Ecto neural progenitor cell (in vitro differentiated cells): Measurements from ENCODE around the gene GANAB.
"Not testable (repeated sequence)": the region's sequence is repeated elsewhere in the genome, so short reads cannot be mapped to it uniquely, and the experiment has no call there.

Experiments used
- DNase-seq: peaks from one replicate; pipeline ENCODE4 v3.0.0-alpha.2; 2018; ENCODE audit warnings: low spot score

Gene GANAB

DNA sequence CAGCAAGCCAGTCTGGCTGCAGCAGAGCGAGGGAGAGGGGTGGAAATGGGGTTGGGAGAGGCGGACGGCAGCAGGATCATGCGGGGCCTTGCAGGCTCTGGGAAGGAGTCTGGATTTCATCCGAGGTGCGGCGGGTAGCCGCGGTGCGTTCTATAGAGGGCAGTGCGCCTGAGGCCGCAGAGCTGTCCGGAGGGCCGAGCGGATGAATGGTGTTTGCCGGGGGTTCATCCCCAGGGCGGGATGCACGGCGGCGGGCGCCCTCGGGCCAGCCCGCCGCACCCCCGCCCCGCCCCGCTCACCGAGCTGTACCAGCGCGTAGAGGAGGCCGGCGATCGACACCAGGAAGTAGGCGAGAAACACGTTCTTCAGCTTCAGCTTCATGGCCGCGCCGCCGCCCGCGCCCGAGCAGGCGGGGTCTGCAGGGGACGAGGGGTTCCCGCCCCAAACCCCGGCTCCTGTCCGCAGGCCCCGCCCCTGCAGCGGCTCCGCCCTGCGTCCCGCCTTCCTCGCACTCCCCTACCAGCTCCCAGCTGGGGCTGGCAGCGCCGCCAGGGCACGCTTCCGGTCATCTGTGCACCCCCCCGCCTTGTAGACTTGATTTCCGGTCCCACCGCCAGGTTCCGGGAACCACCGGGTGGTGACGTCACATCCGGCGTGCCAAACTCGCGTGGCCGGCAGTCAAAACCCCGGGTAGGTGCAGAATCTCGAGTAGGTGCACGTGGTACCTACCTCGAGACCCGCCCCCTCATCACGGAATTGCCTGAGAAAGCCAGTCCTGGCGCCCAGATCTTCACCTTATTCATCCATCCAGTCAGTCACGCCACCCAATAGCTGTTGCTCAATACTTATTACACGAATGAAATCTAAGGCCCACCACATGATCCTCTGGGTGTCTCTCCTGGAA lies 24.6 kb downstream of the GANAB start, which contains the start of gene B3GAT3:
Gene B3GAT3 (minus strand): TSS at position 420 of the 904 bp plus-strand sequence. CDS start 39 bp downstream, at position 381.
- DNase-seq, result peak; percentile 98

DNA sequence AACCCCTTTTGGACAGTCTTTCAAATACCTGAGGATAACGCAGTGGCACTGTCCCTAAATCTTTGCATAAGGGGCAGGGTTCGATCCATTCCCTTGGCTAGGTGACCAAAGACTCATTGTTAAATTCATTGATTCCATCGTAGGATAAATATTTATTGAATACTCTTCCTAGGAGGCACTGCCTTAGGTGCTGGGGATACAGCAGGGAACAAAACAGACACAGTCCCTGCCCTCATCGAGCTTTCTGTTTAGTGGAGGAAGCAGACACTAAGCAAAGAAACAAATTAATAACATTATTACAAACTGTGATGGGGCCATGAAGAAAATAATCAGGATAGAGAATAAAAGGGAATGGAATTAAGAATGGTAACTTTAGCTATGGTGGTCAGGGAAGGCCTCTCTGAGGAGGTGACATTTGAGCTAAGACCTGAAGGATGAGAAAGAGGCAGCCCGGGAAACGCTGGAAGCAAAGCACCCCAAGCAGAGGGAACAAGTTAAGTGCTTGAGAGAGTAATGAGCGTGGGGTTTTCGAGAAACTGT lies 25.3 kb downstream of the GANAB start:
- no peak for DNase-seq

DNA sequence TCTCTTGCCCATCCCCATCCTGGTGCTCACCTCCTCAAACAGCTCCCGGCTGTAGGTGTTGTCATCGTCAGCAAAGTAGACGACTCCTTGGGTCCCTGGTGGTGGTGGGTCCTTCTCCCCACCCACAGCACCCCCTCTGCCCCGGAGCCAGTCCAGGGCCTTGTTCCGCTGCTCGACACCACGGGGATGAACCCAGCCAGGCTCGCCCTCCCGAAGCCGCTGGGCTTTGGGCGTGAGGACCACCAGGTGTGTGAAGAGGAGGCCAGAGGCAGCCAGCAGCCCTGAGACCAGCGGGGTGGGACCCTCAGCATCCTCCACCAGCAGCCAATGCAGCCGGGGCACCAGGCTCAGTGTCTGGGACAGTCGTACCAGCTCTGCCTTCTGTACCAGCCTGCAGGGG lies 29.5 kb downstream of the GANAB start:
- not testable (repeated sequence) for DNase-seq

DNA sequence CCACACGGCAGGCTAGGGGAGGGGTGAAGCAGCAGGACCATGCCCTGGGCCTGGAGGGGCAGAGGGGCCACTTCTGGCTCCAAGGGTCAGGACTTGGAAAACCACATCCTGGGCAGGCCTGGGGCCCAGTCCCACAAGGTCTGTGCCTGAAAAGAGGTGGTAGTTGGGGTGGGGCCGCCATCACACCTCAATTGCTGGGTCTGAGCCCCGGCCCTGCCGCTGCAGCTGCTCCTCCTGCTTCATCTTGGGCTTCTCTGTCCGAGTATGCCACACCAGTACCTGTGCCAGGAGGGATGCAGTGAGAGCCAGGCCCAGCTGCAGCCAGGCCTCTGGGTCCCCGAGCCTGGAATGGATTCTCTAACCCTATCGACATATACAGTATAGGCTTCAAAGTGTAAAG lies 30.9 kb downstream of the GANAB start:
- DNase-seq, result no peak

DNA sequence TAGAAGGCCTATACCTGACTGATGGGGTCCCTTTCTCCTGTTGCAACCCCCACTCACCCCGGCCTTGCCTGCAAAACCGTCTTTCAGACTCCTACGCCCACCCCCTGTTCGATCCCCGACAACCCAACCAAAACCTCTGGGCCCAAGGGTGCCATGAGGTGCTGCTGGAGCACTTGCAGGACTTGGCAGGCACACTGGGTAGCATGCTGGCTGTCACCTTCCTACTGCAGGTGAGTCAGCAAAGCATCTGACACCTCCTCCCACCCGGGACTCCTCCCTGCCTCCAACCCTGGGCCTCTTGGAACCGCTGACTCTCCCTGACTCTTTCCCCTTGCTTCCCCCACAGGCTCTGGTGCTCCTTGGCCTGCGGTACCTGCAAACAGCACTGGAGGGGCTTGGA lies 32.1 kb downstream of the GANAB start:
- no peak for DNase-seq

DNA sequence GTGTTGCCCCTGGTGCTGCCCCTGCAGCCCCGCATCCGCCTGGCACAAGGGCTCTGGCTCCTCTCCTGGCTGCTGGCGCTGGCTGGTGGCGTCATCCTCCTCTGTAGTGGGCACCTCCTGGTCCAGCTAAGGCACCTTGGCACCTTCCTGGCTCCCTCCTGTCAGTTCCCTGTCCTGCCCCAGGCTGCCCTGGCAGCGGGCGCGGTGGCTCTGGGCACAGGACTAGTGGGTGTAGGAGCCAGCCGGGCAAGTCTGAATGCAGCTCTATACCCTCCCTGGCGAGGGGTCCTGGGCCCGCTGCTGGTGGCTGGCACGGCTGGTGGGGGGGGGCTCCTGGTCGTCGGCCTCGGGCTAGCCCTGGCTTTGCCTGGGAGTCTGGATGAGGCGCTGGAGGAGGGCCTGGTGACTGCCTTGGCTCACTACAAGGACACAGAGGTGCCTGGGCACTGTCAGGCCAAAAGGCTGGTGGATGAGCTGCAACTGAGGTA lies 33.1 kb downstream of the GANAB start:
- DNase-seq, result no peak

DNA sequence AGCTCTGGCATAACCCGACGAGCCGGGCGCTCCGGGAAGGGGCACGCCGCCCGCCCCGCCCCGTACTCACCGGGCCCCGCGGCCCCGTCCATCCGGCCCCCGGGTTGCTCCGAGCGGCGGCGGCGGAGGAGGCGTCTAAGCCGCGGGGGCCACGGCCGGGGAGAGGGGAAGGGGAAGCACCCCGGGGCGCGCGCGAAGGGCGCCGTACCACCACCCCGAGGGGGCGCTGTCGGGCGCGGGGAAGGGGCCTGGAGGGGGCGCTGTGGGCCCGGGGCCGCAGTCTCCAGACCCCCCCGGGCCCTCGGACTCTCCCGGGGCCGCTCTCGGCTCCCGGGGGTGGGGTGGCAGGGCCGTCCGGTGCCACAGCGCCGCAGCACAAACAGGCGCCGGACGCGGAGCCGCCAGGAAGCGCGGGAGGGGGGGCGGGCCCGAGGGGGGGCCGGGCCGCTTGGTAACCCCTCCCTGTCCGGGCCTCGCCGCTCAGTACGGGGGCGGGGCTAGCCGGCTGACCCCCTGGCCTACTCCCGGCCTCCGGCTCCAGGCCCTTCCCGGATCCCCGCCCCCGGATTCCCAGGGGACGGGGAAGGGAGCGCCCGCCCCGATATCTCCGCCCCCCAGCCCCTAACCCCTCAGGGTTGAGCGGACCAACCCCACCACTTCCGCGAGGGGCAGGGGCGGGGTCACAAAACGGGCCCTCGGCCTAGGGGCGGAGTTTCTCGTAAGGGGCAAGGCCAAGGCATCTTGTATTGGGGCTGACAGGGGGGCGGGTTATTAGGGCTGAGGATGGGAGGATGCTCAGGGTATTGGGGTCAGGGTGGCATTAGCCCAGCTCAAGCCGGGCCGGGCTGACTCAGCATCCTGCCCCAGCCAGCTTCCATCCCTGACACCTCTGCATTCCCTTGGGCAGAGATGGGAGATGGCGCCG lies 33.8 kb downstream of the GANAB start, which contains the start of the genes EML3 and ROM1:
Gene EML3 (minus strand): TSS at position 410 of the 925 bp plus-strand sequence. CDS start 318 bp downstream, at position 92.
Gene ROM1 (plus strand): TSS at position 892 of the 925 bp plus-strand sequence. CDS start 25 bp downstream, at position 917.
- peak; percentile 95 for DNase-seq

DNA sequence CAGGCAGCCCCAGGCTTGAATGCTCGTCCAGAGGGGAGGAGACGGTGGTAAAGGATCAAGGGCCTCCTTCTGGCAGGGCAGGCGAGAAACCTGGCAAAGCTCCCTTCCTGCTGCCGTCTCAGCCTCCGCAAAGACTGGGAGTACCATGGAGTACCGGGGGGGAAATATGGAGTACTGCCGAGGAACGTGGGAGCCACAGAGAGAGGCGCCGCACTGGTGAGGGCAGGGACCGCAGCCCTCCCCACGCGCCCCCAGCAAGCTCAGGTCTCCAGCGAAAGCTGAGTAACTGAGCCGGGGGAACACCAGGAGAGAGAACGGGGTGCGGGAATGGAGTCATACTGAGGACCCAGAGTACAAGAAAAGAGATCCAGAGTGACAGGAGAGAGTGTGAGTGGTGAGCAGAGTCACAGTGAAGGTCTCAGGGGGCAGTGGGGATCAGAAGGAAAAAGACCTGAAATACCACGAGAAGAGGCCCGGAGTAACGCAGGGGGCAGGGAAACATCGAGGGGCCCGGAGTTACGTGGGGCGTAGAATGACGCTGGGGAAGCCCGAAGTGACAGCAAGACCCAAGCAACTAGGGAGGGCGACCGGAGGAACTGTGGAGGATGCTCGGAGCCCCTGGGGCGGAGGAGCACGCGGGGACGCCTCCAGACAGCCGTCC lies 34.6 kb downstream of the GANAB start:
- peak; percentile 65 for DNase-seq

DNA sequence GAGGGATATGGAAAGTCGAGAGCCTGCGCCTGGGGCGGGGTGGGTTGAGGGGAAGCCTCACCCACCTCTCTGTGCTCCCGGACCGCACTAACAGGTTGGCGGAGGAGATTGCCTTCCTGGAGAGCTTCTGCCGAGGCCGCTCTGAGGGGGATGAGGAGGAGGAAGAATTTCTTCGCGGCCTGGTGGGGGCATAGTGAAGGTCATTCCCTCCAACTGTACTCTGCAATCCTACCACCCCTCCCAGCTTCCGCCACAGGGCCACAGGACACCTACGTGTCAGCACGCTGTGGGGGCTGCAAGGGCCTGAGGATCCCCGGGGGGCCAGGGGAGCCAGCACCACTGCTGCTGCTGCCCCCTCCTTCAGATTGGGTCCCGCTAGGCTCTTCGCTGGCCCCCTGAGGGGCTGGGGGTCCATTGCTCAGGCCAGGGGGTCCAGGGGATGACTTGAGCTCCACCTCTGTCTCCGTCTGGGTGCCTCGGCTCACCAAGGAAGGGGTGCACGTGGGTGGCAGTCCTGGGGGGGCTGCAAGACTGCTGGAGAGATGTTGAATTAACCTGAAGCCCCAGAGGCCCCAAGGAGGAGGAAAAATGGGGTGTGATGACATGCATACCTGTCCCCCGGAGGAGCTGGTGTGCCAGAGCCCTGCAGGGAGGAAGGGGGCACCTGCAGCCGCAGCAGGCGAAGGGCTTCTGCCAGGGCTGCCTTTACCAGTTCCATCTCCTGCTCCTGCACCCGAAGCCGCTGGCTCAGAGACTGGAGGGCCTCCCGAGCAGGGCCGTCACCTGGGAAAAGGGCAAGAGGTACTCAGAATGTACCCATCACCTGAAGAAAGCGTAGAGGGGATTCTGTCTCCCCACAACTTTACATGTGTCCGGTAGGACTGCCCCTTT lies 35.4 kb downstream of the GANAB start:
- DNase-seq, result no peak

DNA sequence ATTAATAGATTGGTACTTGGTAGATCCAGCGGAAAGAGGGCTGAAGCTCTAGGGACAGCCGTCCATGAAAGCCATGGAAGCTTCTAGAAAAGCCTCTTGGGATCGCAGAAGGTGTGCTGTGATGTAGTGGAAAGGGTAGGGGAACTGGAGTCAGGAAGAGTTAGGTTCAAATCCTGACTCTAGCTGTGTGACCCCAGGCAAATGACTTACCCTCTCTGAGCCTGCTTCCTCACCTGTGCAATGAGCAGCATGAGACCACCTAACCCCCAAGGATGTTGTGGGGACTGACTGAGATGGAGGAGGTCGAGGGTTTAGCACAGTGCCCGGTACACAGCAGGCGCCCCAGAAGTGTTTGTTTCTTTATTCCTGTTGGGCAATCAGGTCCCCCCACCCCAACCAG lies 36.0 kb downstream of the GANAB start:
- no peak for DNase-seq

DNA sequence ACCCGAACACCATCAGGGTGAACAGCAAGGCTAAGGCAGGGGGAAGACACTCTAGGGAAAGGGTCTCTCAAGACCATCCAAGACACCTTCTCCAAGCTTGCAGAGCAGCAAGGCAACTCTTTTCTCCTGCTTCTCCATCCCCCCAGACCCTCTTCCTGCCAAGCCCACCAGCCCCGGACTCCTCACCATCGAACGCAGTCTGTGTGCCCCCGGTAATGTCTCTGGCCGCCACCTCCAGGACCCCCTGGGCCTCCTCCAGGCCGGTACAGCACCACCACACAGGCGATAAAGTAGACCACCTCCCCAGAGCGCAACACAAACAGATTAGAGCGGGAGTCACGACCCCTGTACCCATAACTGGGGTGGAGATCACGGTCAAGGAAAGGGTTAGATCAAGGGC lies 37.6 kb downstream of the GANAB start:
- DNase-seq, result no peak

DNA sequence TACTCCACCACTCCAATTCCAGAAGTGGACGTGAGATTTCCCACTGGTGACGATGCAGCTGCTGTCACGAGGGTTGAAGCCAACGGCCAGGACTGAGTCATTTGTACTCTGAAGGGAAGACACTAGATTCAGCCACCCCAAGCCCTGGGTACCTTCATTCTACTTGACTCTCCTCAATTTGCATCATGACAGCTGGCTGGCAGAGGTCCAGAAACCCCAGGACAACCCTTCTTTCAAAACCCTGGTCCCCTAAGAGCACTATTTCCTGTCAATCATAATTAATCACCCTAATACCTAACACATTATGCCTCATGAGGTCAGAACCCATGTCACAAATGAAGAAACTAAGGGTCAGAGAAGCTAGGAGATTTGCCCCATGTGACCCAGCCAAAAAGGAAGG lies 38.7 kb downstream of the GANAB start:
- DNase-seq, result no peak

DNA sequence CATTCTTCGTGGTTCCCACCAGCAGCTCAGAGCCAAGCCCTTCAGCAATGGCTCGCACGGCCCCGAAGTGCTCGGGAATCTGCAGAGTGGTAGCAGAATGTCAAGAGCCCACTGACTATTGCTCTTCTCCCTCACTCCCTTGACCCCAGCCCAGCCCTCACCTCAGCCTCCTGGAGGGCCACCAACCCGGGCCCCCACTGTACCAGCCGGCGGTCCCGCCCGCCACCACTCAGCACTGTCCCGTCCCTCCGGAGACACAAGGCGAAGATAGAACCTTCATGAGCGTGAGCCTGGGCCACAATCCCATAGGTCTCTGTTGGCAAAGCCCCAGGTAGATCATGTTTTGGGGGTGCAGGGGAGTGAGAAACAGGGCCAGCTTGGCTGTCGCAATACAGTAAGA lies 40.5 kb downstream of the GANAB start:
- DNase-seq, result no peak

DNA sequence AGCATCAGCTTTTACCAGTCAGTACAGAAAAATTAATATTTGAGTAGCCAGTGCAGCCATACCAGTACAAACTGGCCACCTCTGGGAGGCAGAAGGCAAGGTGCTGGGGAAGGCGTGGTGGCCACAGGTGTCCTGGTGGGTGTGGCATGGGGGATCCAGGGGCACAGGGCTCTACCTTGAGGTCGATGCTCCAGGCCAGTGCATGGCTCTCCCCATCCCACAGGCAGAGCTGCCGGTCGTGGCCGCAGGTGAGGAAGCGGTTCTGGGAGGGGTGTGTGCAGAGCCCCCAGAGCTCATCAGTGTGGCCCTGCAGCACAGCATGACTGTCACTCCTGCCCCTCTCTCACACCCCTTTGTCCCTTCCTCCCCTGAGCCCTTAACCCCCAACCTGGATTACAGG lies 40.9 kb downstream of the GANAB start:
- no peak for DNase-seq

DNA sequence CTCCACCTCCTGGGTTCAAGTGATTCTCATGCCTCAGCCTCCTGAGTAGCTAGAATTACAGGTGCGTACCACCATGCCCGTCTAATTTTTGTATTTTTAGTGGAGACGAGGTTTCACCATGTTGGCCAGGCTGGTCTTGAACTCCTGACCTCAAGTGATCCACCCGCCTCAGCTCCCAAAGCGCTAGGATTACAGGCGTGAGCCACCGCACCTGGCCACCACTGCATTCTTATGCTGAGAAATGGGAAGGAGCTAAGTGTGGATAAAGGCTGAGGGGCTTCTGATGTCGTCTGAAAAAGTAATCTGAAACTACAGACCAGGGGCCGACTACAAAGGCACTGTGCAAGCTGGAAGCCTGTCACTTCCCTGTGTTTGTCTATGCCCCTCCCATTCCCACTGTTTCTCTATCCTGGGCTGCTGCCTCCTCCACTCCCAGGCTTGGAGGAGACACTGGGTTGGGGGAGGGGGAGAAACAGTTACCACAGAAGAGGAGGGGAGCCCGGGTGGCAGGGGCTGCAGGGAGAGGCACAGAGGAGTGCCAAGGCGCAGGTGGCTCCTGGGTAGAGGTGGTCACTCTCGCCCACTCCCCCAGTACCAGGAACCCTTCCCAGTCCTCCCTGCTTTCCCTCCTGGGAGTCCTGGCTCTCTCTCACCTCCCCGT lies 41.8 kb downstream of the GANAB start:
- DNase-seq, result peak; percentile 63

DNA sequence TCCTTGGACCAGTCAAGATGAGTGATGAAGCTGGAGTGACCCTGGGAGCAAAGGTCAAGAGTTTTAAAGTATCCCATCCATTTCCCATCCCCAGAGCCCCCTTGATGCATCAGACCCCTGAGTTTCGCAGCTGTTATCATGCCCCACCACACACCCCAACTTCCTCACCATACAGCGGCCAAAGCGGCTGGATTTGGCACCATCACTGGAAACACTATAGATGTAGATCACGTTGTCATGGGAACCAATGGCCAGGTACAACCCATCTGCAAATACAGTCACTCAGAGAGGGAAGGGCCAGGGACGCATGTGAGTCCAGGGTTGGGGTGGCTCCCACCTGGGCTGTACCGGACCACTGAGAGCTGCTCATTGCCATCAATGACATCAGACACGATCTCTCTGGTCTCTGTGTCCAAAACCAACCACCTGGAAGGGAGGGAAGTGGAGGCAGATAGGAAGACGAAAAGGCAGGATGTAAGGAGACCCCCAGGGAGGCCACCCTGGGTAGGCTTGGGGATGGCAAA lies 42.6 kb downstream of the GANAB start:
- no peak for DNase-seq

DNA sequence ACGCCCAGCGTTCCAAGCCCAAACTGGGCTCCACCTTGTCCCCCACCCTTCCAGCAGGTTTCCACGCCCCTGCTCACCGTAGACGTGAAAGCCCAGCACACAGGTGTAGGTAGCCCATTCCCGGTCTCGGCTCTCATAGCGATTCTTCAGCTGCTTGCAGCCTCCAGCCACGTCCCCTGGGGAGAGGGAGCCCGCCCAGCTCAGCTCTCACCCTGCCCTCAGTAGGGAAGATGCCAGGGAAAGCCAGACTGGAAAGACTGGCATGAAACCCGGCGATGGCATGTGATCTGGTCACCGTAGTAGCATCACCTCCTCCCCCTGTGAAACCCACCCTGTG lies 43.4 kb downstream of the GANAB start:
- DNase-seq, result no peak

DNA sequence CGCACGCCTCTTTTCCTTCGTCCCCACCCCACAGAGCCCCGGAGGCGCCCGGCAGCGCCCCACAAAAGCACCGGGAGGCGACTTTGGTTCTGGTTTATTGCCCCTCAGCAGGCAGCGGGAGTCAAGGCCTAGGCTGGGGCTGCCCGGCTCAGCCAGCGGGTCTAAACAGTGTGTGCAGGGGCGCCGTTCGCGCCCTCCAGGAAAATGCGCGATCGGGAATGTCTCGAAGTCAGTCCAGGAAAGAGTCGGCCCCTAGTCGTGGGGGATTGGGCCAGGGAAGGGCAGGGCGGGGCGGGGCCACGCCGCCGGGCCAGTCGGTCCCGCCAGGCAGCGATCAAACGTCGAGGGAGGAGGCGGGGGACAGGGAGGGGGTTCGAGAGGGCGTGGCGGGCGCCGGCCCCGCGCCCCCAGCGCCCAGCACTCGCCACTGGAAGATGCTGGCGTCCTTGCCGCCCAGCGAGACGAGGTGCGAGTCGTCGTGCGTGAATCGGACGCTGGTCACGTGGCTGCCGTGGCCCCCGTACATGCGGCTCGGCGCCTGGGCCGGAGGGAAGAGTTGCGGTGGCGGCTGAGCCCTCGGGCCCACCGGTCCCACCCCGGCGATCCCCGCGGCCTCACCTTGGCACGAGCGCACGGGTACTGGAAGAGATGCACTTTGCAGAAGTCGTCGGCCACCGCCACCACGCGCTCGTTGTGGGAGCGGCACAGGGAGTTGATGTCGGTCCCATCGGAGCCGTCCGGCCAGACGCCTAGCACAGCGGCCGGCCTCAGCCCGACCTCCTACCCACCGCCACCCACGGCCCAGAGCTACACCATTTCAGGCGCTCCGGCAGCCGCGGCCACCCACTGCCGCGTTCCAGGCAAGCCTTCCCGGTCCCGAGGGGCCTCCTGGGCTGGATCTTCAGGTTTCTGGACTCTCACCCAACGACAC lies 44.0 kb downstream of the GANAB start:
- DNase-seq, result peak; percentile 80
